ENCODE data around the gene PNLIPRP2. TPM values are rescaled to one million over a fixed set of nuclear protein-coding genes. Genes with fewer than 3 reads are reported as not detected.

The PNLIPRP2 gene
- polyA plus RNA-seq, 2 of the 4 experiments (the other 2 are of a cell fraction): 0.09 TPM; not detected in 1

DNA sequence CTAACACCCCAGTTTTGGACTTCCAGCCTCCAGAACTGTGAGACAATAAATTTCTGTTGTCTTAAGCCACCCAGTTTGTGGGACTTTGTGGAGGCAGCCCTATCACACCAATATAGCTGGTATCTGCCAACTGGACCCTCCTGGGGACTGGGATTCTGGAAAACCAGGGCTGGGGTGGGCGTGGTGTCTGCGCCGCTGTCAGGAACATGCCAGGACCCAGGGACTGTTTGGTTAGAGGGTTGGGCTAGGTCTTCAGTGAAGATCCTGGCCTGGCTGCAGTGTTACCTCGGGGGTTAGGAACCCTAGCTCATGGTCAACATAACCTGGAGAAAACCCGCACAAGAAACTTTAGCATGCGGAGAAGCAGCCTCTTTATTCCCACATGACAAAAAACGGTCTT is 42.6 kb downstream of the PNLIPRP2 start:
- Histone ChIP-seq H3K4me3 (no peak overlapping the region), H3K27ac (no peak overlapping the region), H3K4me2 (no peak overlapping the region), H3K9me3 (no peaks in the 10 kb centered on the region), H3K4me1 (no peaks in the 10 kb centered on the region)
- DNase-seq (ENCODE audit: low read depth in 1 of 2, low spot score in 1 of 2): no peak
- no peak for ATAC-seq
- FAIRE-seq: no peak
- 53% methylated on average over 5 of the region's 7 CpGs for WGBS (ENCODE audit: missing lambda C conversion rate)
- ChIA-PET POLR2A (no interaction called here), CTCF (interaction anchor here (0.7 kb wide), 2 partner anchors 19 to 134 kb away, joined by 3 read pairs; no protein-coding TSS in a partner anchor)
- TF ChIP-seq CBX8 (IDR thresholded peaks at IDR 0.05): no peak
- no peak for TF ChIP-seq POLR2AphosphoS2 (conservative IDR thresholded peaks at IDR 0.05; ENCODE audit: low read length)

DNA sequence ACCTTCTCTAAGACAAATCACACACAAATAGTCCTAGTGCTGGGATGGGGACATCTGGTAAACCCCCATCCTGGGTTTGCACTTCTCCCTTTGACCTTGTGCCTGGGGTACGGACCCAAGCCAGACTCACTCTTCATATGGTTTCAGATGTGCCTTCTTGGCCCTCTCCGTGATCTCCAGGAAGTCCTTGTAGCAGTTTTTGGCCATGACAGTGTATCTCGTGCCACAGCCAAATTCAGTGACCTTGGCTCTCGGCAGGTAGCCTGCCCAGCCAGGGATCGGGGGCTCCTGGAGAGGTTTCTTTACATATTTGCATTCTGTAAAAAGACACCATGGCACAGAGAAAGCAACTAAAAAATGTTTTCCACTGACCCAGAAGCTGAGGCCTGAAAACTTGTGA is 43.9 kb downstream of the PNLIPRP2 start:
- no peak overlapping the region for H3K27ac ChIP-seq
- H3K4me3 ChIP-seq: no peak overlapping the region
- FAIRE-seq (no peak), ATAC-seq (no peak), DNase-seq (ENCODE audit: low read depth in 1 of 2, low spot score in 1 of 2) (no peak)
- ChIA-PET POLR2A (no interaction called here), CTCF (interaction anchor here (1.0 to 1.3 kb wide), 3 partner anchors 122 to 510 kb away, joined by 3 read pairs; no protein-coding TSS in a partner anchor)
- H3K4me1 ChIP-seq: no peaks in the 10 kb centered on the region
- no peaks in the 10 kb centered on the region for H3K9me3 ChIP-seq
- TF ChIP-seq, protein P1, sequence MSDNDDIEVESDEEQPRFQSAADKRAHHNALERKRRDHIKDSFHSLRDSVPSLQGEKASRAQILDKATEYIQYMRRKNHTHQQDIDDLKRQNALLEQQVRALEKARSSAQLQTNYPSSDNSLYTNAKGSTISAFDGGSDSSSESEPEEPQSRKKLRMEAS (IDR thresholded peaks at IDR 0.05): no peak
- TF ChIP-seq, protein P2, sequence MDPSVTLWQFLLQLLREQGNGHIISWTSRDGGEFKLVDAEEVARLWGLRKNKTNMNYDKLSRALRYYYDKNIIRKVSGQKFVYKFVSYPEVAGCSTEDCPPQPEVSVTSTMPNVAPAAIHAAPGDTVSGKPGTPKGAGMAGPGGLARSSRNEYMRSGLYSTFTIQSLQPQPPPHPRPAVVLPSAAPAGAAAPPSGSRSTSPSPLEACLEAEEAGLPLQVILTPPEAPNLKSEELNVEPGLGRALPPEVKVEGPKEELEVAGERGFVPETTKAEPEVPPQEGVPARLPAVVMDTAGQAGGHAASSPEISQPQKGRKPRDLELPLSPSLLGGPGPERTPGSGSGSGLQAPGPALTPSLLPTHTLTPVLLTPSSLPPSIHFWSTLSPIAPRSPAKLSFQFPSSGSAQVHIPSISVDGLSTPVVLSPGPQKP (IDR thresholded peaks at IDR 0.05; ENCODE audit: low read depth, low read length): no peak
- no peak overlapping the region for H3K4me2 ChIP-seq
- 69% methylated on average over 5 of the region's 5 CpGs for WGBS (ENCODE audit: missing lambda C conversion rate)

DNA sequence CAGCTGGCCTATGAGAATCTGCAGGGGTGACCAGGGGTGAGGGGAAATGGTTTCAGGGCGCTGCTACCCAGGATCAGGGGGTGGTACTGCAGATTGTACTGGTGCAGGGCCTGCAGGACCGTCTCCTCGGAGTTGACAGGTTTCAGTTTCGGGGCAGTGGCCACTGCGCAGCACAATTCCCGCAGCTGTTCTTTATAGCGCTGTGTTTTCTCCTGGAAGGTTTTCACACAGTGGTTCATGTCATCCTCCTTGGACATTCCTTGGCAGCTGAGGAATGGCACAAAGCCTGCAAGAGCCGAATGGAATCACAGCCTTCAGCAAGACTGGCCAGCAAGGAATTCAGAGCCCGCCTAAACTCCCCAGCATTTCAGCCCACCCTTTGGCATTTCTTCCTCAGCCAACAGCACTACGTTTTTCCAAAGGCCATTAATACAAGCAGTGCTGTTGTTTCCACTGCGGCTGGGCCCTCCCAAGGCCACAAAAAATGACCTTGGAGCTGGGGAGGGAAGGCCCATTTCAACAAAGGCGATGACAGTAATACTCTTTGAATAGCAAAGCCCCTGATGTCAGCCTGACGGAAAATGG is 44.9 kb downstream of the PNLIPRP2 start:
- no peak for DNase-seq (ENCODE audit: low read depth in 1 of 2, low spot score in 1 of 2)
- TF ChIP-seq RNF2 (IDR thresholded peaks at IDR 0.05; ENCODE audit: borderline replicate concordance, low read depth) (no peak), HEYL (CRISPR knock-in tag; IDR thresholded peaks at IDR 0.05) (no peak)
- Histone ChIP-seq H3K4me2 (no peak overlapping the region), H3K4me1 (no peaks in the 10 kb centered on the region), H3K27ac (no peak overlapping the region), H3K4me3 (no peak overlapping the region), H3K9me3 (no peaks in the 10 kb centered on the region)
- no peak for ATAC-seq
- POLR2A ChIA-PET: no interaction called here
- FAIRE-seq: no peak
- 63% methylated on average over 13 of the region's 13 CpGs for WGBS (ENCODE audit: missing lambda C conversion rate)
- CTCF ChIA-PET: interaction anchor here (0.6 to 0.9 kb wide), 3 partner anchors 16 to 123 kb away, joined by 3 to 4 read pairs (median 3); no protein-coding TSS in a partner anchor

DNA sequence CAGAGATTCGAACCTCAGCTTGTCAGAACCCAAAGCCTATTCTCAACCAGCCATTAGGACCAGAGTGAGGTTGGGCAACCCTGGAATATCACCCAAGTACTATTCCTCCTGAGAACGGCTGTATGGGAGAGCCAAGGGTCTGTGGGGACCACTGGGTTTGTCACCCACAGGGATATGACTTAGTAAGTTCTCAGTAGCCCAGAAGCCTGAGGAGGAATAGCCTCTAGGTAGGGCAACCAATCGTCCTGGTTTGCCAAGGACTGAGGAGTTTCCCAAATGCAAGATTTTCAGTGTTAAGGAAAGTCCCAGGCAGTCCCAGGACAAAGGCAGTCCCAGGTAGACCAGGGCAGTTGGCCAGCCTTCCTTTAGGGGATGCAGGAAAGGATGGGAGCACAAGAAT is 46.7 kb downstream of the PNLIPRP2 start:
- TF ChIP-seq EHMT2 (IDR thresholded peaks at IDR 0.05; ENCODE audit: low read depth) (no peak), POLR2A (IDR thresholded peaks at IDR 0.05; ENCODE audit: low read length) (no peak), ESRRA (IDR thresholded peaks at IDR 0.05; ENCODE audit: borderline replicate concordance, low read length) (no peak), JUNB (IDR thresholded peaks at IDR 0.05) (no peak), MAZ (IDR thresholded peaks at IDR 0.05; ENCODE audit: borderline replicate concordance, low read depth, low read length) (no peak), KDM5A (IDR thresholded peaks at IDR 0.05) (no peak)
- TF ChIP-seq, protein P3, sequence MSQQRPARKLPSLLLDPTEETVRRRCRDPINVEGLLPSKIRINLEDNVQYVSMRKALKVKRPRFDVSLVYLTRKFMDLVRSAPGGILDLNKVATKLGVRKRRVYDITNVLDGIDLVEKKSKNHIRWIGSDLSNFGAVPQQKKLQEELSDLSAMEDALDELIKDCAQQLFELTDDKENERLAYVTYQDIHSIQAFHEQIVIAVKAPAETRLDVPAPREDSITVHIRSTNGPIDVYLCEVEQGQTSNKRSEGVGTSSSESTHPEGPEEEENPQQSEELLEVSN (IDR thresholded peaks at IDR 0.05; ENCODE audit: borderline replicate concordance, low read depth): no peak
- TF ChIP-seq, protein P4, sequence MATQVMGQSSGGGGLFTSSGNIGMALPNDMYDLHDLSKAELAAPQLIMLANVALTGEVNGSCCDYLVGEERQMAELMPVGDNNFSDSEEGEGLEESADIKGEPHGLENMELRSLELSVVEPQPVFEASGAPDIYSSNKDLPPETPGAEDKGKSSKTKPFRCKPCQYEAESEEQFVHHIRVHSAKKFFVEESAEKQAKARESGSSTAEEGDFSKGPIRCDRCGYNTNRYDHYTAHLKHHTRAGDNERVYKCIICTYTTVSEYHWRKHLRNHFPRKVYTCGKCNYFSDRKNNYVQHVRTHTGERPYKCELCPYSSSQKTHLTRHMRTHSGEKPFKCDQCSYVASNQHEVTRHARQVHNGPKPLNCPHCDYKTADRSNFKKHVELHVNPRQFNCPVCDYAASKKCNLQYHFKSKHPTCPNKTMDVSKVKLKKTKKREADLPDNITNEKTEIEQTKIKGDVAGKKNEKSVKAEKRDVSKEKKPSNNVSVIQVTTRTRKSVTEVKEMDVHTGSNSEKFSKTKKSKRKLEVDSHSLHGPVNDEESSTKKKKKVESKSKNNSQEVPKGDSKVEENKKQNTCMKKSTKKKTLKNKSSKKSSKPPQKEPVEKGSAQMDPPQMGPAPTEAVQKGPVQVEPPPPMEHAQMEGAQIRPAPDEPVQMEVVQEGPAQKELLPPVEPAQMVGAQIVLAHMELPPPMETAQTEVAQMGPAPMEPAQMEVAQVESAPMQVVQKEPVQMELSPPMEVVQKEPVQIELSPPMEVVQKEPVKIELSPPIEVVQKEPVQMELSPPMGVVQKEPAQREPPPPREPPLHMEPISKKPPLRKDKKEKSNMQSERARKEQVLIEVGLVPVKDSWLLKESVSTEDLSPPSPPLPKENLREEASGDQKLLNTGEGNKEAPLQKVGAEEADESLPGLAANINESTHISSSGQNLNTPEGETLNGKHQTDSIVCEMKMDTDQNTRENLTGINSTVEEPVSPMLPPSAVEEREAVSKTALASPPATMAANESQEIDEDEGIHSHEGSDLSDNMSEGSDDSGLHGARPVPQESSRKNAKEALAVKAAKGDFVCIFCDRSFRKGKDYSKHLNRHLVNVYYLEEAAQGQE (IDR thresholded peaks at IDR 0.05): no peak
- TF ChIP-seq, protein P1 (IDR thresholded peaks at IDR 0.05): no peak
- H3K27ac ChIP-seq: no peak overlapping the region
- ATAC-seq (no peak), FAIRE-seq (no peak), DNase-seq (ENCODE audit: low read depth in 1 of 2, low spot score in 1 of 2) (no peak)
- ChIA-PET POLR2A (no interaction called here), CTCF (interaction anchor here (1.1 to 1.7 kb wide), 2 partner anchors 15 to 113 kb away, joined by 3 to 4 read pairs; no protein-coding TSS in a partner anchor)
- peaks cover 7% of the 10 kb centered on the region for H3K4me1 ChIP-seq
- no peaks in the 10 kb centered on the region for H3K9me3 ChIP-seq
- H3K4me2 ChIP-seq: no peak overlapping the region
- 27% methylated on average over 3 of the region's 3 CpGs for WGBS (ENCODE audit: missing lambda C conversion rate)
- H3K4me3 ChIP-seq: no peak overlapping the region

Data from A549 (cell line).